Gastroesophageal sphincter (tissue), 4 donors: ENCODE measurements around the gene CTNND2. TPM values are rescaled to one million over a fixed set of nuclear protein-coding genes. Genes with fewer than 3 reads are reported as not detected.

Experiments used
- ATAC-seq: fragments of 150-250 bp; one replicate; pipeline ENCODE4 v1.9.1; 2016; ENCODE audit warnings: mild to moderate bottlenecking, moderate library complexity
- H3K27ac ChIP-seq, 4 donors: fragments of 200-600 bp; sonication (generic) in 3 of 4; 1 replicate in 3 of 4; 2 replicates in 1 of 4; pipeline ENCODE4 v1.5.1; 2016 to 2019
- H3K27me3 ChIP-seq: fragments of 200-600 bp; sonication (generic); one replicate; pipeline ENCODE4 v1.5.1; 2019
- H3K36me3 ChIP-seq, 2 donors: fragments of 200-600 bp; sonication (generic); one replicate each; pipeline ENCODE4 v1.5.1; 2019; ENCODE audit warnings: control low read depth in 1 of 2
- H3K4me1 ChIP-seq, 3 donors: fragments of 200-600 bp; sonication (generic); 1 replicate in 2 of 3; 2 replicates in 1 of 3; pipeline ENCODE4 v1.5.1; 2016 to 2019; ENCODE audit warnings: control low read depth in 2 of 3
- H3K4me3 ChIP-seq, 2 donors: fragments of 200-600 bp; sonication (generic); one replicate each; pipeline ENCODE4 v1.5.1; 2019; ENCODE audit warnings: mild to moderate bottlenecking in 1 of 2, moderate library complexity in 1 of 2
- H3K9me3 ChIP-seq, 3 donors: fragments of 200-600 bp; sonication (generic); one replicate each; pipeline ENCODE4 v1.5.1; 2017 to 2019; ENCODE audit warnings: control low read depth in 2 of 3
- EP300 ChIP-seq: sonication (generic); formaldehyde crosslinking; IDR thresholded peaks from one replicate; pipeline ENCODE4 v1.6.1; 2017; ENCODE audit warnings: antibody characterized with exemption, mild to moderate bottlenecking
- POLR2A ChIP-seq, 2 donors: fragments of 450-650 bp; IDR thresholded peaks; one replicate each; pipeline ENCODE4 v1.6.1; 2017; ENCODE audit warnings: antibody characterized with exemption in 2 of 2, mild to moderate bottlenecking in 2 of 2, moderate library complexity in 1 of 2
- POLR2AphosphoS5 ChIP-seq: sonication (generic); formaldehyde crosslinking; IDR thresholded peaks from one replicate; pipeline ENCODE4 v1.6.1; 2017; ENCODE audit warnings: antibody characterized with exemption
- WGBS, 2 donors: methylation state at CpG; one replicate each; pipeline ENCODE4 v1.1.5; 2018; ENCODE audit warnings: low coverage in 1 of 2; 5-methylcytosine and 5-hydroxymethylcytosine counted together
- total RNA-seq, 4 donors: library from RNA; depleted of rRNA; stranded (reverse); fragments of >200 nt; gene quantifications; one replicate each; pipeline ENCODE4 v1.1.0, GENCODE V29; 2016
- TF ChIP-seq, protein P1 (sequence below), 4 experiments: fragments of 200-600 bp in 2 of 4; fragments of 450-650 bp in 2 of 4; sonication (generic) in 1 of 4; IDR thresholded peaks; one replicate each; pipeline ENCODE4 v1.5.1; 2017 to 2019; ENCODE audit warnings: antibody characterized with exemption in 4 of 4, mild to moderate bottlenecking in 2 of 4, moderate library complexity in 2 of 4

Gene CTNND2
- total RNA-seq, 4 donors from 2014 or later: 0.40 to 3.1 (median 1.9) TPM

DNA sequence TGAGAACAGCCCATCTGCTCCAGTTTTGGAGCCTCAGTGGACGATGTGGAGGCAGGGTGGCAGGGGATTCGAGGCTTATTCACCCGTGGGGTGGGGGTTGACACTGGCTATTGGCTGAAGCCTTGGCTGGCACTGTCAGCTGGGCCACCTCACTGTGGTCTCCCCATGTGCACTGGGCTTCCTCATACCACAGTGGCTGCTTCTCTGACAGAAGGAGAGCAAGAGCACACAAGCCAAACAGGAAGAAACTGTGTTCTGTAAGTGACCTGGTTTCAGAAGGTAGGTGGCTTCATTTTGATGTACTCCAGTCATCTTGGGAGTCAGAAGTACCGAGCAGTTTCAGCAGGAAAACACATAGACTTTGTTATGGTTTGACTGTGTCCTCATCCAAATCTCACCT is 24.7 kb upstream of the CTNND2 start:
- H3K4me3 ChIP-seq: no peak overlapping the region
- H3K27ac ChIP-seq: no peak overlapping the region
- 75 to 100% methylated on average over 1 of the region's 4 CpGs for WGBS, 2 donors
- no peaks in the 10 kb centered on the region for H3K4me1 ChIP-seq
- H3K36me3 ChIP-seq: no peaks in the 10 kb centered on the region
- H3K27me3 ChIP-seq: no peaks in the 10 kb centered on the region
- no peak for ATAC-seq
- peaks cover 0 to under 1% (median 0%) of the 10 kb centered on the region in 3 donors for H3K9me3 ChIP-seq
- TF ChIP-seq POLR2AphosphoS5 (no peak), EP300 (no peak), POLR2A (IDR thresholded peaks at IDR 0.05) (no peak)
- TF ChIP-seq, protein P1, sequence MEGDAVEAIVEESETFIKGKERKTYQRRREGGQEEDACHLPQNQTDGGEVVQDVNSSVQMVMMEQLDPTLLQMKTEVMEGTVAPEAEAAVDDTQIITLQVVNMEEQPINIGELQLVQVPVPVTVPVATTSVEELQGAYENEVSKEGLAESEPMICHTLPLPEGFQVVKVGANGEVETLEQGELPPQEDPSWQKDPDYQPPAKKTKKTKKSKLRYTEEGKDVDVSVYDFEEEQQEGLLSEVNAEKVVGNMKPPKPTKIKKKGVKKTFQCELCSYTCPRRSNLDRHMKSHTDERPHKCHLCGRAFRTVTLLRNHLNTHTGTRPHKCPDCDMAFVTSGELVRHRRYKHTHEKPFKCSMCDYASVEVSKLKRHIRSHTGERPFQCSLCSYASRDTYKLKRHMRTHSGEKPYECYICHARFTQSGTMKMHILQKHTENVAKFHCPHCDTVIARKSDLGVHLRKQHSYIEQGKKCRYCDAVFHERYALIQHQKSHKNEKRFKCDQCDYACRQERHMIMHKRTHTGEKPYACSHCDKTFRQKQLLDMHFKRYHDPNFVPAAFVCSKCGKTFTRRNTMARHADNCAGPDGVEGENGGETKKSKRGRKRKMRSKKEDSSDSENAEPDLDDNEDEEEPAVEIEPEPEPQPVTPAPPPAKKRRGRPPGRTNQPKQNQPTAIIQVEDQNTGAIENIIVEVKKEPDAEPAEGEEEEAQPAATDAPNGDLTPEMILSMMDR (IDR thresholded peaks at IDR 0.05): no peak

DNA sequence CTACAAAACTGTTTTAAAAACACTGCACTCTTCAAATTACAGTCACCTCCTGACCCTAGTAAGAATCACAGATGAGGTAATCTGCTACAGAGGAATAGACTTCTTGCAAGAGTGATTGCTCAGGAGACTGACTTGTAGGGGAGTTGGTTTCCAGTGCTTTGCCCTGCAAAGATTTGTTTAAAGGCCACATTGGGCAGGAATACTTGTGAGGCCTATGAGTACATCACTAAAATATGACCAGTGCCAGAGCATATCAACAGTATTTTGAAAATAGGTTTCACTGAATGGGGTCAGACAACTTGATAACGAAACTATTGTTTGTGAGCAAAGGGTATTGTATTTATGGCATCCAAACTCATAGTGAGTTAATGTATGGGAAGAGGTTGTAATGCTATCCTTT is 21.5 kb upstream of the CTNND2 start:
- no peak overlapping the region for H3K4me3 ChIP-seq
- no peak overlapping the region for H3K27ac ChIP-seq
- no peaks in the 10 kb centered on the region for H3K4me1 ChIP-seq
- no peaks in the 10 kb centered on the region for H3K9me3 ChIP-seq
- H3K27me3 ChIP-seq: no peaks in the 10 kb centered on the region
- no peak for TF ChIP-seq POLR2AphosphoS5
- TF ChIP-seq POLR2A (IDR thresholded peaks at IDR 0.05): no peak
- TF ChIP-seq, protein P1 (IDR thresholded peaks at IDR 0.05): no peak
- TF ChIP-seq EP300: no peak
- WGBS, 2 donors: 67 to 87% methylated on average over 1 of the region's 1 CpG
- no peak for ATAC-seq
- H3K36me3 ChIP-seq: no peaks in the 10 kb centered on the region

DNA sequence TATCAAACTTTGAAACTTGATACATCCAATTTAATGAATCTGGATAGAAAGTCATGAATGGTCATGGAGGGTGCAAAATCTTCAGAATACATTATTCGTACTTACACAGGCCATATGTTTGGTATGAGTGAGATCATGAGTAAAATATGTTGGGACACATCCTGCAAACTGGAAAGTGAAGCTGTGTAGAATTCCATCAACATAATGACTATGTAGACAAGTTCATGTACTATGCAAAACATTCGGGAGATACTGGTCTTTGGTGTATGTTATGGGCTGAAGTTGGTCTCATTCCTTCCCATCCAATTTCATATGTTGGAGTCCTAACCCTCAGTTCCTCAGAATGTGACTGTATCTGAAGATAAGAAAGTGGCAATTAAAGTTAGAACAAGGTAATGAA is 18.1 kb upstream of the CTNND2 start:
- Histone ChIP-seq H3K36me3 (no peaks in the 10 kb centered on the region), H3K4me3 (no peak overlapping the region), H3K27ac (no peak overlapping the region), H3K27me3 (no peaks in the 10 kb centered on the region), H3K9me3 (no peaks in the 10 kb centered on the region), H3K4me1 (no peaks in the 10 kb centered on the region)
- no peak for TF ChIP-seq POLR2A (IDR thresholded peaks at IDR 0.05)
- no peak for TF ChIP-seq EP300
- TF ChIP-seq, protein P1 (IDR thresholded peaks at IDR 0.05): no peak
- no peak for TF ChIP-seq POLR2AphosphoS5
- ATAC-seq: no peak
- WGBS, 2 donors: 80 to 92% methylated on average over 2 of the region's 2 CpGs

DNA sequence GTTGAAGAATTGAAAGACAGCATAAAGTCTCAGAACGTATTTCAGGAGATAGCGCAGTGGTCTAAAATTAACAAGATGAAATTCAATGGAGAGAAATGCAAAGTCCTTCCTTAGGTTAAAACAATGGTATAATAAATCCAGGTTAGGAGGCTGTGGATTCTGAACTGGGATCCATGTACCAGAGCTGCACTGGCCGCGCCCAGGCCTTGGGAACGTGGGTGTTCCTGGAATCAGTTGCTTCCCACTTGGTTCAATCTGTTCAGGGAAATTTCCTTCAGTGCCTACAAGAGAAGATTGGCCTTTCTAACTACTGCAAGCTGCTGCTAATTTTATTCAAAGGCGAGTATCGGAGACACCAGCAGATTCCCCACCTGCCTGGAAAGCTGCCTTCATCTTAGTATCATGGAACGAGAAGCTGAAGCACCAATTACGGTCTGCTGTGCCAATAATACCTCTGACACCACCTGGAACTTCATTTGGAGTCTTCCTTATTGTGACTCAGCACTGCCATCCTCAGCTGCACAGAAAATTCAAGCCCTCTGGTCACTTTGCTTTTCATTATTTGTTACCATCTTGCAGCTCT is 14.3 kb upstream of the CTNND2 start:
- Histone ChIP-seq H3K27ac (no peak overlapping the region), H3K9me3 (no peaks in the 10 kb centered on the region), H3K4me3 (no peak overlapping the region), H3K36me3 (no peaks in the 10 kb centered on the region), H3K27me3 (no peaks in the 10 kb centered on the region), H3K4me1 (no peaks in the 10 kb centered on the region)
- no peak for TF ChIP-seq POLR2AphosphoS5
- TF ChIP-seq, protein P1 (IDR thresholded peaks at IDR 0.05): no peak
- no peak for TF ChIP-seq POLR2A (IDR thresholded peaks at IDR 0.05)
- TF ChIP-seq EP300: no peak
- WGBS, 2 donors: 70 to 78% methylated on average over 8 to 9 of the region's 9 CpGs
- ATAC-seq: no peak

DNA sequence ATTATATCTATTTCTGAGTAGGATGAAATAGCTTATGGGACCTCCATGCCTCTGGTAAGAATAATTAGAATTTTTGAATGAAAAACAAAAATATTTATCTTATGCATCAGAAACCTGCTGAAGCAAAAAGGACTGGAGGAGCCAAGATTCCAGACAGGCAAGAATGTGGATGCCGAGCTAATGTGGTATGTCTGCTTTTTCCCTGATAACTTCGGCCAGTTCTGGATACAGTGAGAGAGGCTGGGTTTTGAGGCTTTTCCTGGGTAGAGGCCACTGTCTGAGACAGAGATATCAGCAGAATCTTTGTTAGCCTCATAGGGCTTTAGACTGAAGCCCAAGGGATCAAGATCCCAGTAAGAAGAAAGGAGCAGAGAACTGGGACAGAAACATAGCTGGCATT is 5.2 kb upstream of the CTNND2 start:
- no peak overlapping the region for H3K27ac ChIP-seq
- no peaks in the 10 kb centered on the region for H3K9me3 ChIP-seq
- peaks cover 34% of the 10 kb centered on the region for H3K27me3 ChIP-seq
- 69 to 100% methylated on average over 1 to 2 of the region's 2 CpGs for WGBS, 2 donors
- H3K4me1 ChIP-seq: no peaks in the 10 kb centered on the region
- H3K36me3 ChIP-seq: no peaks in the 10 kb centered on the region
- H3K4me3 ChIP-seq: no peak overlapping the region
- TF ChIP-seq POLR2A (IDR thresholded peaks at IDR 0.05) (no peak), EP300 (no peak), POLR2AphosphoS5 (no peak)
- TF ChIP-seq, protein P1 (IDR thresholded peaks at IDR 0.05): no peak
- ATAC-seq: no peak
